HEK293 (cell line): ENCODE measurements around the gene PIM2.

Experiments used
- CTCF ChIP-seq: fragments of 450-650 bp; formaldehyde crosslinking; IDR thresholded peaks from 2 replicates; pipeline ENCODE4 v1.5.1; 2016; ENCODE audit warnings: missing biosample characterization, missing genetic modification characterization
- ZNF610 ChIP-seq: fragments of 450-650 bp; formaldehyde crosslinking; IDR thresholded peaks from 2 replicates; pipeline ENCODE4 v1.5.1; 2016; ENCODE audit warnings: missing biosample characterization, missing genetic modification characterization, borderline replicate concordance
- TF ChIP-seq, protein P1 (sequence below): fragments of 450-650 bp; formaldehyde crosslinking; IDR thresholded peaks from 2 replicates; pipeline ENCODE4 v1.5.1; 2016; ENCODE audit warnings: missing biosample characterization, missing genetic modification characterization, borderline replicate concordance

DNA sequence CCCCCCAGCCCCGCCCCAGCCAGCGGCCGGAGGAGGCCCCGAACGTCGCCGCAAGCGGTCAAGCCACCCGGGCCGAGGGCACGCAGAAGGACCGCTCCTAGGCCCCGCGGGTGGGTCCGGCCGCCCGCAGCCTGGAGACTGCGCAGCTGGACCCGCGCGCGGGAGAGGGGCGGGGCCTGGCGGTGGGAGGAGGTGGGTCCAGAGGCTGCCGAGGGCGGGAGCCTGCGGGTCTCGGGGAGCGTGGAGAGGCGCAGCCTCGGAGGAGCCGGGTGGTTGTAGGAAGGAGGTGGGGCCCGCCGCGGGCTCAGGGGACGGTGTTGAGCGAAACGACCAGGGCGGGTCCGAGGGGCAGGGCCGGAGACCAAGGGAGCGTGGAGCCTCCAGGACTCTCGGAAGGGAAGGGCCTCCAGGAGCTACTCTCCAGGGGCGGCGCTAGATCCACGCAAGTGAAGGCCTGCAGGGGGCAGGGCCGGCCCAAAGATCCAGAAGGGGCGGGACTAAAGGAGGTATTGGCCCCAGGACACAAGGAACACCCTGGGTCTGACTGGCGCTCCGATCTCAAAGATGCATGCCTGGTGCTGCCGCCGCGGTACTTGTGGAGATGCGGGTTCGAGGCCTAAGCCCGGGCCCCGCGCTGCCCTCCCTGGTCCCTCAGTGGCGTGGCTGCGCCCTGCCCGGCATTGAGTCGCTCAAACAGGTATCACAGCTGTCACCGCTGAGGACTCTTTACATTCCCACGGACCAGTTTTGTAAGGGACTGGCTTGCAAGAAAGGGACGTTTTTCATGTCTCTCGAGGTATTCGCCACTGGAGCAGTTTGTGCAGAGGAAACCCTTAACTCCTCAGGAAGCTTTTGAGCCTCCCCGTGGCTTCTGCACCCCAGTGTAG lies 27.2 kb downstream of the PIM2 start:
- TF ChIP-seq, protein P1, sequence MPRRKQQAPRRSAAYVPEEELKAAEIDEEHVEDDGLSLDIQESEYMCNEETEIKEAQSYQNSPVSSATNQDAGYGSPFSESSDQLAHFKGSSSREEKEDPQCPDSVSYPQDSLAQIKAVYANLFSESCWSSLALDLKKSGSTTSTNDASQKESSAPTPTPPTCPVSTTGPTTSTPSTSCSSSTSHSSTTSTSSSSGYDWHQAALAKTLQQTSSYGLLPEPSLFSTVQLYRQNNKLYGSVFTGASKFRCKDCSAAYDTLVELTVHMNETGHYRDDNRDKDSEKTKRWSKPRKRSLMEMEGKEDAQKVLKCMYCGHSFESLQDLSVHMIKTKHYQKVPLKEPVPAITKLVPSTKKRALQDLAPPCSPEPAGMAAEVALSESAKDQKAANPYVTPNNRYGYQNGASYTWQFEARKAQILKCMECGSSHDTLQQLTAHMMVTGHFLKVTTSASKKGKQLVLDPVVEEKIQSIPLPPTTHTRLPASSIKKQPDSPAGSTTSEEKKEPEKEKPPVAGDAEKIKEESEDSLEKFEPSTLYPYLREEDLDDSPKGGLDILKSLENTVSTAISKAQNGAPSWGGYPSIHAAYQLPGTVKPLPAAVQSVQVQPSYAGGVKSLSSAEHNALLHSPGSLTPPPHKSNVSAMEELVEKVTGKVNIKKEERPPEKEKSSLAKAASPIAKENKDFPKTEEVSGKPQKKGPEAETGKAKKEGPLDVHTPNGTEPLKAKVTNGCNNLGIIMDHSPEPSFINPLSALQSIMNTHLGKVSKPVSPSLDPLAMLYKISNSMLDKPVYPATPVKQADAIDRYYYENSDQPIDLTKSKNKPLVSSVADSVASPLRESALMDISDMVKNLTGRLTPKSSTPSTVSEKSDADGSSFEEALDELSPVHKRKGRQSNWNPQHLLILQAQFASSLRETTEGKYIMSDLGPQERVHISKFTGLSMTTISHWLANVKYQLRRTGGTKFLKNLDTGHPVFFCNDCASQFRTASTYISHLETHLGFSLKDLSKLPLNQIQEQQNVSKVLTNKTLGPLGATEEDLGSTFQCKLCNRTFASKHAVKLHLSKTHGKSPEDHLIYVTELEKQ, result no peak
- TF ChIP-seq CTCF (tag by site-specific recombination) (peak; percentile 89), ZNF610 (no peak)
